ENCODE data around the gene KLHL29. TPM values are rescaled to one million over a fixed set of nuclear protein-coding genes. Genes with fewer than 3 reads are reported as not detected.

Gene KLHL29
- total RNA-seq, 1 experiment from 2014 or later = 34.1 TPM

- H3K4me3 ChIP-seq = no peak overlapping the region
- no peaks in the 10 kb centered on the region for H3K27me3 ChIP-seq
- peaks cover 43% of the 10 kb centered on the region for H3K4me1 ChIP-seq
- no peak for DNase-seq
- peaks cover 13% of the 10 kb centered on the region for H3K36me3 ChIP-seq
- H3K27ac ChIP-seq = no peak overlapping the region
- H3K9me3 ChIP-seq (replicated peaks) = no peaks in the 10 kb centered on the region
Observed at GRCh38 chr2:23483791-23484190, 98.8 kb downstream of the KLHL29 start.

GRCh38 chr2:23484275-23484674 is 99.3 kb downstream of the KLHL29 start:
- peaks cover 42% of the 10 kb centered on the region for H3K4me1 ChIP-seq
- no peaks in the 10 kb centered on the region for H3K27me3 ChIP-seq
- H3K27ac ChIP-seq = no peak overlapping the region
- DNase-seq = no peak
- no peaks in the 10 kb centered on the region for H3K9me3 ChIP-seq (replicated peaks)
- no peak overlapping the region for H3K4me3 ChIP-seq
- peaks cover 13% of the 10 kb centered on the region for H3K36me3 ChIP-seq

GRCh38 chr2:23484767-23485166 is 99.8 kb downstream of the KLHL29 start:
- H3K4me3 ChIP-seq = no peak overlapping the region
- H3K27ac ChIP-seq = no peak overlapping the region
- H3K36me3 ChIP-seq = peaks cover 13% of the 10 kb centered on the region
- no peak for DNase-seq
- H3K4me1 ChIP-seq = peaks cover 37% of the 10 kb centered on the region
- no peaks in the 10 kb centered on the region for H3K27me3 ChIP-seq
- no peaks in the 10 kb centered on the region for H3K9me3 ChIP-seq (replicated peaks)

GRCh38 chr2:23485261-23485660 is 100.3 kb downstream of the KLHL29 start:
- Histone ChIP-seq H3K4me1 (peaks cover 32% of the 10 kb centered on the region), H3K36me3 (peaks cover 13% of the 10 kb centered on the region), H3K27me3 (no peaks in the 10 kb centered on the region), H3K9me3 (replicated peaks) (no peaks in the 10 kb centered on the region), H3K4me3 (no peak overlapping the region), H3K27ac (no peak overlapping the region)
- DNase-seq = no peak

- no peak for DNase-seq
- Histone ChIP-seq H3K27me3 (no peaks in the 10 kb centered on the region), H3K4me1 (peaks cover 24% of the 10 kb centered on the region), H3K9me3 (replicated peaks) (no peaks in the 10 kb centered on the region), H3K36me3 (peaks cover 13% of the 10 kb centered on the region), H3K27ac (no peak overlapping the region), H3K4me3 (no peak overlapping the region)
Observed at GRCh38 chr2:23485841-23486683, 101.1 kb downstream of the KLHL29 start.

GRCh38 chr2:23486684-23487075 is 101.7 kb downstream of the KLHL29 start:
- no peak overlapping the region for H3K27ac ChIP-seq
- H3K27me3 ChIP-seq = no peaks in the 10 kb centered on the region
- DNase-seq = no peak
- no peaks in the 10 kb centered on the region for H3K9me3 ChIP-seq (replicated peaks)
- peaks cover 13% of the 10 kb centered on the region for H3K36me3 ChIP-seq
- no peak overlapping the region for H3K4me3 ChIP-seq
- H3K4me1 ChIP-seq = peaks cover 20% of the 10 kb centered on the region; the same call in 1 of the 2 replicates

- DNase-seq = peak; percentile 59 to 70
- Histone ChIP-seq H3K4me3 (no peak overlapping the region), H3K9me3 (replicated peaks) (no peaks in the 10 kb centered on the region), H3K27me3 (no peaks in the 10 kb centered on the region), H3K4me1 (peaks cover 23% of the 10 kb centered on the region; the same call in 1 of the 2 replicates), H3K36me3 (peaks cover 11% of the 10 kb centered on the region), H3K27ac (no peak overlapping the region)
Observed at GRCh38 chr2:23487735-23488492, 102.9 kb downstream of the KLHL29 start.

GRCh38 chr2:23488584-23488983 is 103.6 kb downstream of the KLHL29 start:
- Histone ChIP-seq H3K27me3 (no peaks in the 10 kb centered on the region), H3K9me3 (replicated peaks) (no peaks in the 10 kb centered on the region), H3K36me3 (peaks cover 6% of the 10 kb centered on the region), H3K4me3 (no peak overlapping the region), H3K27ac (no peak overlapping the region), H3K4me1 (peaks cover 21% of the 10 kb centered on the region; the same call in 1 of the 2 replicates)
- no peak for DNase-seq

GRCh38 chr2:23489471-23490322 is 104.7 kb downstream of the KLHL29 start:
- Histone ChIP-seq H3K4me3 (no peak overlapping the region), H3K4me1 (peaks cover 21% of the 10 kb centered on the region), H3K9me3 (replicated peaks) (no peaks in the 10 kb centered on the region), H3K36me3 (no peaks in the 10 kb centered on the region; the same call in 1 of the 2 replicates), H3K27me3 (no peaks in the 10 kb centered on the region), H3K27ac (no peak overlapping the region)
- DNase-seq = no peak

- peaks cover 34% of the 10 kb centered on the region for H3K4me1 ChIP-seq
- no peak overlapping the region for H3K4me3 ChIP-seq
- no peaks in the 10 kb centered on the region for H3K27me3 ChIP-seq
- H3K36me3 ChIP-seq = no peaks in the 10 kb centered on the region; the same call in 1 of the 2 replicates
- H3K9me3 ChIP-seq (replicated peaks) = no peaks in the 10 kb centered on the region
- DNase-seq = no peak
- no peak overlapping the region for H3K27ac ChIP-seq
Observed at GRCh38 chr2:23491591-23492336, 106.8 kb downstream of the KLHL29 start.

- H3K4me1 ChIP-seq = peaks cover 34% of the 10 kb centered on the region
- H3K9me3 ChIP-seq (replicated peaks) = no peaks in the 10 kb centered on the region
- H3K27ac ChIP-seq = no peak overlapping the region
- no peak overlapping the region for H3K4me3 ChIP-seq
- H3K36me3 ChIP-seq = no peaks in the 10 kb centered on the region; the same call in 1 of the 2 replicates
- no peak for DNase-seq
- no peaks in the 10 kb centered on the region for H3K27me3 ChIP-seq
Observed at GRCh38 chr2:23492337-23492675, 107.3 kb downstream of the KLHL29 start.

GRCh38 chr2:23492921-23493320 is 107.9 kb downstream of the KLHL29 start:
- no peak overlapping the region for H3K27ac ChIP-seq
- no peaks in the 10 kb centered on the region for H3K27me3 ChIP-seq
- peak in 1 of 2 experiments; percentile 49 for DNase-seq
- no peaks in the 10 kb centered on the region; the same call in 1 of the 2 replicates for H3K36me3 ChIP-seq
- no peak overlapping the region for H3K4me3 ChIP-seq
- no peaks in the 10 kb centered on the region for H3K9me3 ChIP-seq (replicated peaks)
- peaks cover 35% of the 10 kb centered on the region for H3K4me1 ChIP-seq

GRCh38 chr2:23493846-23494245 is 108.9 kb downstream of the KLHL29 start:
- Histone ChIP-seq H3K4me3 (no peak overlapping the region), H3K27me3 (no peaks in the 10 kb centered on the region), H3K4me1 (peaks cover 36% of the 10 kb centered on the region), H3K36me3 (no peaks in the 10 kb centered on the region; the same call in 1 of the 2 replicates), H3K9me3 (replicated peaks) (no peaks in the 10 kb centered on the region), H3K27ac (no peak overlapping the region)
- DNase-seq = no peak

GRCh38 chr2:23494286-23494685 is 109.3 kb downstream of the KLHL29 start:
- DNase-seq = no peak
- Histone ChIP-seq H3K36me3 (no peaks in the 10 kb centered on the region; the same call in 1 of the 2 replicates), H3K27me3 (no peaks in the 10 kb centered on the region), H3K4me1 (peaks cover 41% of the 10 kb centered on the region), H3K4me3 (no peak overlapping the region), H3K27ac (no peak overlapping the region), H3K9me3 (replicated peaks) (no peaks in the 10 kb centered on the region)
